ENCODE data around the gene NPTX2. TPM values are rescaled to one million over a fixed set of nuclear protein-coding genes. Genes with fewer than 3 reads are reported as not detected.

NPTX2 gene
- total RNA-seq, 1 experiment from 2014 or later: 10.9 TPM

- TF ChIP-seq HMGXB4 (CRISPR knock-in tag; IDR thresholded peaks at IDR 0.05) (no peak), SMAD3 (CRISPR knock-in tag; IDR thresholded peaks at IDR 0.05; ENCODE audit: borderline replicate concordance) (no peak), ELF4 (CRISPR knock-in tag; IDR thresholded peaks at IDR 0.05; ENCODE audit: low read depth) (no peak), HMGA2 (CRISPR knock-in tag; IDR thresholded peaks at IDR 0.05) (no peak), SP1 (CRISPR knock-in tag; conservative IDR thresholded peaks at IDR 0.05) (no peak), SOX15 (CRISPR knock-in tag; IDR thresholded peaks at IDR 0.05) (no peak)
- TF ChIP-seq, protein P1, sequence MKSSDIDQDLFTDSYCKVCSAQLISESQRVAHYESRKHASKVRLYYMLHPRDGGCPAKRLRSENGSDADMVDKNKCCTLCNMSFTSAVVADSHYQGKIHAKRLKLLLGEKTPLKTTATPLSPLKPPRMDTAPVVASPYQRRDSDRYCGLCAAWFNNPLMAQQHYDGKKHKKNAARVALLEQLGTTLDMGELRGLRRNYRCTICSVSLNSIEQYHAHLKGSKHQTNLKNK (CRISPR knock-in tag; IDR thresholded peaks at IDR 0.05): no peak
Observed at GRCh38 chr7:98671733-98672331, 54.7 kb downstream of the NPTX2 start (continued).

DNA sequence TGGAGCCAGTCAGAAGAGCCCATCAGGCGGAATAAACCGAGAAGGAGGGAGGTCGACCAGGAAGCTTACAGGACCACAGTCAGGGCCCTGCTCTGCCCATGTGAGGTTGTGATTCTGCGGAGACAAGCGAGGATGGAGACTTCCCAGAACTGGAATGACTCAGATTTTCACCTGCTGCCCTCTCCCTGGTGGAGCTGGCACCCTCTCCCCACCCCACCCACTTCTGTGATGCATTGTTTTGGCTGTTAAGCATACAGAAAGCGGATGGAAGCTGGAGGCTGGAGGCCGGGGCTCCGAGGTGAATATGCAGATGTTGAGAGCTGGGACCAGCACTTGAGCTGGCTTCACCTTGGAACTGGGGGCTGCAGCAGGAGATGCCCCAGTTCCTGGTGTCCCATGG lies 57.4 kb downstream of the NPTX2 start:
- ATAC-seq (no peak), DNase-seq (ENCODE audit: low spot score) (no peak)
- TF ChIP-seq MXD4 (CRISPR knock-in tag; IDR thresholded peaks at IDR 0.05; ENCODE audit: borderline replicate concordance) (no peak), NR2C2 (CRISPR knock-in tag; IDR thresholded peaks at IDR 0.05) (no peak), AFF4 (CRISPR knock-in tag; IDR thresholded peaks at IDR 0.05; ENCODE audit: borderline replicate concordance) (no peak), ZNF219 (CRISPR knock-in tag; IDR thresholded peaks at IDR 0.05; ENCODE audit: borderline replicate concordance) (no peak), ATF3 (CRISPR knock-in tag; conservative IDR thresholded peaks at IDR 0.05) (no peak), CREM (CRISPR knock-in tag; IDR thresholded peaks at IDR 0.05) (no peak), FOXP1 (CRISPR knock-in tag; IDR thresholded peaks at IDR 0.05; ENCODE audit: borderline replicate concordance) (no peak), NFATC4 (CRISPR knock-in tag; IDR thresholded peaks at IDR 0.05) (no peak), NFE2L1 (CRISPR knock-in tag; IDR thresholded peaks at IDR 0.05) (no peak), JUN (CRISPR knock-in tag; IDR thresholded peaks at IDR 0.05) (no peak), TEAD1 (CRISPR knock-in tag; IDR thresholded peaks at IDR 0.05) (no peak)
- TF ChIP-seq, protein P2, sequence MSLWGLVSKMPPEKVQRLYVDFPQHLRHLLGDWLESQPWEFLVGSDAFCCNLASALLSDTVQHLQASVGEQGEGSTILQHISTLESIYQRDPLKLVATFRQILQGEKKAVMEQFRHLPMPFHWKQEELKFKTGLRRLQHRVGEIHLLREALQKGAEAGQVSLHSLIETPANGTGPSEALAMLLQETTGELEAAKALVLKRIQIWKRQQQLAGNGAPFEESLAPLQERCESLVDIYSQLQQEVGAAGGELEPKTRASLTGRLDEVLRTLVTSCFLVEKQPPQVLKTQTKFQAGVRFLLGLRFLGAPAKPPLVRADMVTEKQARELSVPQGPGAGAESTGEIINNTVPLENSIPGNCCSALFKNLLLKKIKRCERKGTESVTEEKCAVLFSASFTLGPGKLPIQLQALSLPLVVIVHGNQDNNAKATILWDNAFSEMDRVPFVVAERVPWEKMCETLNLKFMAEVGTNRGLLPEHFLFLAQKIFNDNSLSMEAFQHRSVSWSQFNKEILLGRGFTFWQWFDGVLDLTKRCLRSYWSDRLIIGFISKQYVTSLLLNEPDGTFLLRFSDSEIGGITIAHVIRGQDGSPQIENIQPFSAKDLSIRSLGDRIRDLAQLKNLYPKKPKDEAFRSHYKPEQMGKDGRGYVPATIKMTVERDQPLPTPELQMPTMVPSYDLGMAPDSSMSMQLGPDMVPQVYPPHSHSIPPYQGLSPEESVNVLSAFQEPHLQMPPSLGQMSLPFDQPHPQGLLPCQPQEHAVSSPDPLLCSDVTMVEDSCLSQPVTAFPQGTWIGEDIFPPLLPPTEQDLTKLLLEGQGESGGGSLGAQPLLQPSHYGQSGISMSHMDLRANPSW (CRISPR knock-in tag; conservative IDR thresholded peaks at IDR 0.05; ENCODE audit: low read depth): no peak
- TF ChIP-seq, protein P3, sequence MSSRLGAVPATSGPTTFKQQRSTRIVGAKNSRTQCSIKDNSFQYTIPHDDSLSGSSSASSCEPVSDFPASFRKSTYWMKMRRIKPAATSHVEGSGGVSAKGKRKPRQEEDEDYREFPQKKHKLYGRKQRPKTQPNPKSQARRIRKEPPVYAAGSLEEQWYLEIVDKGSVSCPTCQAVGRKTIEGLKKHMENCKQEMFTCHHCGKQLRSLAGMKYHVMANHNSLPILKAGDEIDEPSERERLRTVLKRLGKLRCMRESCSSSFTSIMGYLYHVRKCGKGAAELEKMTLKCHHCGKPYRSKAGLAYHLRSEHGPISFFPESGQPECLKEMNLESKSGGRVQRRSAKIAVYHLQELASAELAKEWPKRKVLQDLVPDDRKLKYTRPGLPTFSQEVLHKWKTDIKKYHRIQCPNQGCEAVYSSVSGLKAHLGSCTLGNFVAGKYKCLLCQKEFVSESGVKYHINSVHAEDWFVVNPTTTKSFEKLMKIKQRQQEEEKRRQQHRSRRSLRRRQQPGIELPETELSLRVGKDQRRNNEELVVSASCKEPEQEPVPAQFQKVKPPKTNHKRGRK (CRISPR knock-in tag; IDR thresholded peaks at IDR 0.05; ENCODE audit: borderline replicate concordance): no peak
- TF ChIP-seq, protein P1 (CRISPR knock-in tag; IDR thresholded peaks at IDR 0.05): no peak
- H3K27ac Mint-ChIP-seq: no peak overlapping the region
- H3K4me1 Mint-ChIP-seq: no peaks in the 10 kb centered on the region
- ChIA-PET POLR2A (no interaction called here), CTCF (interaction anchor here (1.3 kb wide), 1 partner anchor 55 kb away, joined by 3 read pairs; no protein-coding TSS in a partner anchor)
- no peak overlapping the region for H3K4me3 Mint-ChIP-seq
- peaks cover 36% of the 10 kb centered on the region for H3K27me3 Mint-ChIP-seq (ENCODE audit: low read depth)
- H3K36me3 Mint-ChIP-seq: no peaks in the 10 kb centered on the region
- peaks cover 17% of the 10 kb centered on the region for H3K9me3 Mint-ChIP-seq

Data from WTC11 (cell line).